Measurements from ENCODE around the gene NUMBL.

DNA sequence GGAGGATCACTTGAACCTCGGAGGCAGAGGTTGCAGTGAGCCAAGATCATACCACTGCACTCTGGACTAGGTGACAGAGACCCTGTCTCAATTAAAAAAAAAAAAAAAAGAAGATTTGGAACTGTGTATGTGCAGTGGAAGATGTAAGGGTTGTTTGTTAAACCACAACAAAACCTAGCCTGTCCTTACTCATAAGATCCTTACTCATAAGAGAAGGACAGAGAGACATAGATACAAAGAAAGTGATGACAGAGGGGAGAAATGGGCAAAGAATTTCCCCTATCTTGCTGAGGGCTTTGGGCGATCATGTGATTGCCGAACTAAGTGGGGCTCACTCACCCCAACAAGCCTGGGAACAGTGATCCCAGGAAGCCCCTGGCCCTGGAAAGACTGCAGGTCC, 34.4 kb upstream of the NUMBL start:
- TF ChIP-seq, protein P1, sequence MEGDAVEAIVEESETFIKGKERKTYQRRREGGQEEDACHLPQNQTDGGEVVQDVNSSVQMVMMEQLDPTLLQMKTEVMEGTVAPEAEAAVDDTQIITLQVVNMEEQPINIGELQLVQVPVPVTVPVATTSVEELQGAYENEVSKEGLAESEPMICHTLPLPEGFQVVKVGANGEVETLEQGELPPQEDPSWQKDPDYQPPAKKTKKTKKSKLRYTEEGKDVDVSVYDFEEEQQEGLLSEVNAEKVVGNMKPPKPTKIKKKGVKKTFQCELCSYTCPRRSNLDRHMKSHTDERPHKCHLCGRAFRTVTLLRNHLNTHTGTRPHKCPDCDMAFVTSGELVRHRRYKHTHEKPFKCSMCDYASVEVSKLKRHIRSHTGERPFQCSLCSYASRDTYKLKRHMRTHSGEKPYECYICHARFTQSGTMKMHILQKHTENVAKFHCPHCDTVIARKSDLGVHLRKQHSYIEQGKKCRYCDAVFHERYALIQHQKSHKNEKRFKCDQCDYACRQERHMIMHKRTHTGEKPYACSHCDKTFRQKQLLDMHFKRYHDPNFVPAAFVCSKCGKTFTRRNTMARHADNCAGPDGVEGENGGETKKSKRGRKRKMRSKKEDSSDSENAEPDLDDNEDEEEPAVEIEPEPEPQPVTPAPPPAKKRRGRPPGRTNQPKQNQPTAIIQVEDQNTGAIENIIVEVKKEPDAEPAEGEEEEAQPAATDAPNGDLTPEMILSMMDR (IDR thresholded peaks at IDR 0.05; ENCODE audit: poor library complexity): no peak
- no peak for TF ChIP-seq EZH2 (IDR thresholded peaks at IDR 0.05; ENCODE audit: borderline replicate concordance)
- no peak for TF ChIP-seq EZH2phosphoT487 (IDR thresholded peaks at IDR 0.05; ENCODE audit: low read depth, severe bottlenecking, unreplicated experiment)
